Spleen (tissue), 11 donors: ENCODE results near the gene STXBP6. TPM values are rescaled to one million over a fixed set of nuclear protein-coding genes. Genes with fewer than 3 reads are reported as not detected.

ENCODE experiments used
- DNase-seq: peaks from one replicate; pipeline ENCODE4 v3.0.0-alpha.2; 2020
- H3K27ac ChIP-seq, 8 donors: fragments of 200-600 bp; sonication (generic) in 7 of 8; 1 replicate in 4 of 8; 2 replicates in 4 of 8; pipeline versions ENCODE4 v1.5.0 to v1.8.0; 2016 to 2021; ENCODE audit warnings: inconsistent platforms in 4 of 8, mild to moderate bottlenecking in 4 of 8, moderate library complexity in 1 of 8
- H3K27me3 ChIP-seq, 7 donors: fragments of 200-600 bp; sonication (generic) in 6 of 7; replicated peaks in 1 of 7; 1 replicate in 4 of 7; 2 replicates in 3 of 7; pipeline versions ENCODE4 v1.5.0 to v1.8.0; 2016 to 2021; ENCODE audit warnings: inconsistent platforms in 3 of 7, mild to moderate bottlenecking in 1 of 7
- H3K36me3 ChIP-seq, 6 donors: fragments of 200-600 bp; sonication (generic) in 5 of 6; 1 replicate in 4 of 6; 2 replicates in 2 of 6; pipeline versions ENCODE4 v1.5.0 to v1.8.0; 2016 to 2021; ENCODE audit warnings: inconsistent platforms in 2 of 6
- H3K4me1 ChIP-seq, 6 donors: fragments of 200-600 bp; sonication (generic) in 5 of 6; 1 replicate in 3 of 6; 2 replicates in 3 of 6; pipeline versions ENCODE4 v1.5.0 to v1.8.0; 2016 to 2021; ENCODE audit warnings: inconsistent platforms in 3 of 6
- H3K4me3 ChIP-seq, 8 donors: fragments of 200-600 bp; sonication (generic) in 7 of 8; 1 replicate in 4 of 8; 2 replicates in 4 of 8; pipeline versions ENCODE4 v1.5.0 to v1.8.0; 2016 to 2021; ENCODE audit warnings: inconsistent platforms in 4 of 8, mild to moderate bottlenecking in 4 of 8, moderate library complexity in 2 of 8
- H3K9me3 ChIP-seq, 8 donors: fragments of 200-600 bp; sonication (generic) in 7 of 8; 1 replicate in 4 of 8; 2 replicates in 4 of 8; pipeline versions ENCODE4 v1.5.0 to v1.8.0; 2016 to 2021; ENCODE audit warnings: inconsistent platforms in 4 of 8
- CTCF ChIP-seq, 11 experiments: fragments of 200-600 bp in 7 of 11; fragments of 450-650 bp in 4 of 11; sonication (generic) in 4 of 11; IDR thresholded peaks in 8 of 11; conservative IDR thresholded peaks in 3 of 11; 1 replicate in 7 of 11; 2 replicates in 4 of 11; pipeline versions ENCODE4 v1.4.0 to v1.8.0; 2016 to 2021; ENCODE audit warnings: antibody characterized with exemption in 11 of 11, inconsistent platforms in 4 of 11, mild to moderate bottlenecking in 1 of 11
- POLR2A ChIP-seq, 3 donors: fragments of 450-650 bp; IDR thresholded peaks; one replicate each; pipeline ENCODE4 v1.5.1; 2017; ENCODE audit warnings: antibody characterized with exemption in 3 of 3, mild to moderate bottlenecking in 1 of 3
- POLR2AphosphoS5 ChIP-seq, 3 donors: sonication (generic); formaldehyde crosslinking; IDR thresholded peaks; one replicate each; pipeline ENCODE4 v1.5.1; 2017; ENCODE audit warnings: antibody characterized with exemption in 3 of 3
- WGBS, 5 donors: extraction: QIAGEN DNeasy Blood & Tissue Kit in 3 of 5; methylation state at CpG; one replicate each; pipeline versions ENCODE4 v1.1.5 to v1.1.7; 2013 to 2018; 5-methylcytosine and 5-hydroxymethylcytosine counted together
- intact Hi-C: fragments of 100-400 bp; cut with DNase I; formaldehyde crosslinking; loops from one replicate; pipeline ENCODE4 v1.15.0; 2023; ENCODE audit warnings: low total_unique reads
- polyA plus RNA-seq, 3 donors: library from polyadenylated mRNA; stranded (reverse); fragments of 200-250 nt; gene quantifications; one replicate each; pipeline ENCODE4 v1.2.1, GENCODE V29; 2013
- total RNA-seq, 7 donors: library from RNA; depleted of rRNA in 3 of 7; stranded (reverse); fragments of >200 nt in 3 of 7; fragmentation: NEBNext Ultra II Directional in 4 of 7; extraction: Animal tissue kit (Norgen Biotek cat#: 25700) in 4 of 7; gene quantifications; one replicate each; pipeline versions ENCODE4 v1.1.0 to v1.2.1, GENCODE V29; 2016 to 2021
- donor health status: healthy with polysubstance abuse.
- donor health status: DM: no; HTN: no; CAD: no; lungs with moderate emphysema.
- donor health status: DM: no; HTN: no; CAD: no.
- donor health status: Bipolar disorder and iron deficiency.
- donor health status: healthy.
- donor health status: DM: no; HTN: no; CAD: no.
- donor health status: DM: yes; HTN: yes; CAD: no.

STXBP6 gene
- total and polyA plus RNA-seq, 10 donors = 0.76 to 1.4 (median 0.87) TPM

GRCh38 chr14:25017562-25017961 is 32.4 kb downstream of the STXBP6 start:
- H3K27ac ChIP-seq = no peak overlapping the region
- intact Hi-C loops = no loop called here
- no peaks in the 10 kb centered on the region for H3K9me3 ChIP-seq
- no peaks in the 10 kb centered on the region for H3K4me1 ChIP-seq
- H3K27me3 ChIP-seq = peaks cover 0 to 11% (median 0%) of the 10 kb centered on the region in 7 donors
- no peaks in the 10 kb centered on the region for H3K36me3 ChIP-seq
- TF ChIP-seq POLR2AphosphoS5 (IDR thresholded peaks at IDR 0.05) = no peak
- no peak overlapping the region for H3K4me3 ChIP-seq
- WGBS, 5 donors = 76 to 93% (median 85%) methylated on average over 2 of the region's 2 CpGs
- DNase-seq = no peak

GRCh38 chr14:25015761-25016160 is 34.2 kb downstream of the STXBP6 start:
- TF ChIP-seq POLR2AphosphoS5 (IDR thresholded peaks at IDR 0.05) (no peak), CTCF (IDR thresholded peaks at IDR 0.05 in 8 of 11, conservative IDR thresholded peaks at IDR 0.05 in 3 of 11) (no peak), POLR2A (IDR thresholded peaks at IDR 0.05) (no peak)
- Histone ChIP-seq H3K9me3 (no peaks in the 10 kb centered on the region), H3K4me3 (no peak overlapping the region), H3K4me1 (no peaks in the 10 kb centered on the region), H3K27me3 (peaks cover 0 to 15% (median 0%) of the 10 kb centered on the region in 7 donors), H3K27ac (no peak overlapping the region), H3K36me3 (no peaks in the 10 kb centered on the region)
- intact Hi-C loops = no loop called here
- no peak for DNase-seq
- 87 to 100% (median 92%) methylated on average over 1 of the region's 1 CpG for WGBS, 5 donors

GRCh38 chr14:25014440-25014839 is 35.5 kb downstream of the STXBP6 start:
- H3K36me3 ChIP-seq = no peaks in the 10 kb centered on the region
- H3K9me3 ChIP-seq = no peaks in the 10 kb centered on the region
- H3K4me1 ChIP-seq = no peaks in the 10 kb centered on the region
- intact Hi-C loops = no loop called here
- TF ChIP-seq CTCF (IDR thresholded peaks at IDR 0.05 in 8 of 11, conservative IDR thresholded peaks at IDR 0.05 in 3 of 11) = no peak
- no peak for TF ChIP-seq POLR2AphosphoS5 (IDR thresholded peaks at IDR 0.05)
- no peak for TF ChIP-seq POLR2A (IDR thresholded peaks at IDR 0.05)
- 74 to 93% (median 88%) methylated on average over 4 of the region's 4 CpGs for WGBS, 5 donors
- no peak for DNase-seq
- H3K27ac ChIP-seq = no peak overlapping the region
- H3K4me3 ChIP-seq = no peak overlapping the region
- H3K27me3 ChIP-seq = peaks cover 0 to 23% (median 0%) of the 10 kb centered on the region in 7 donors

GRCh38 chr14:25011095-25011494 is 38.9 kb downstream of the STXBP6 start:
- WGBS, 5 donors = 53 to 85% (median 62%) methylated on average over 1 of the region's 1 CpG
- no peaks in the 10 kb centered on the region for H3K36me3 ChIP-seq
- H3K9me3 ChIP-seq = no peaks in the 10 kb centered on the region
- peaks cover 0 to 23% (median 0%) of the 10 kb centered on the region in 7 donors for H3K27me3 ChIP-seq
- no peak for DNase-seq
- intact Hi-C loops = no loop called here
- no peak overlapping the region for H3K27ac ChIP-seq
- no peaks in the 10 kb centered on the region for H3K4me1 ChIP-seq
- no peak overlapping the region for H3K4me3 ChIP-seq
- no peak for TF ChIP-seq POLR2A (IDR thresholded peaks at IDR 0.05)
- no peak for TF ChIP-seq POLR2AphosphoS5 (IDR thresholded peaks at IDR 0.05)
- no peak for TF ChIP-seq CTCF (IDR thresholded peaks at IDR 0.05 in 8 of 11, conservative IDR thresholded peaks at IDR 0.05 in 3 of 11)

- Histone ChIP-seq H3K27me3 (peaks cover 0 to 23% (median 0%) of the 10 kb centered on the region in 7 donors), H3K36me3 (no peaks in the 10 kb centered on the region), H3K9me3 (no peaks in the 10 kb centered on the region), H3K4me1 (no peaks in the 10 kb centered on the region), H3K27ac (no peak overlapping the region), H3K4me3 (no peak overlapping the region)
- DNase-seq = no peak
- TF ChIP-seq POLR2A (IDR thresholded peaks at IDR 0.05) (no peak), POLR2AphosphoS5 (IDR thresholded peaks at IDR 0.05) (no peak), CTCF (IDR thresholded peaks at IDR 0.05 in 8 of 11, conservative IDR thresholded peaks at IDR 0.05 in 3 of 11) (no peak)
- intact Hi-C loops = no loop called here
- 74 to 91% (median 84%) methylated on average over 3 of the region's 3 CpGs for WGBS, 5 donors
Observed at GRCh38 chr14:25010471-25010870, 39.5 kb downstream of the STXBP6 start.
